OCI-LY7 (cell line): ENCODE results near the gene PEX10.

ENCODE experiments used
- EZH2phosphoT487 ChIP-seq: fragments of 200-600 bp; sonication (generic); IDR thresholded peaks from 2 replicates; pipeline ENCODE4 v1.6.1; 2018; ENCODE audit warnings: low read depth, borderline replicate concordance, mild to moderate bottlenecking, mixed run types, antibody characterized with exemption, low read length, moderate library complexity, mixed read lengths
- TF ChIP-seq, protein P1 (sequence below): fragments of 200-600 bp; sonication (generic); conservative IDR thresholded peaks from 2 replicates; pipeline ENCODE4 v1.5.1; 2014; ENCODE audit warnings: mild to moderate bottlenecking, antibody characterized with exemption, low read length, moderate library complexity, mixed read lengths

DNA sequence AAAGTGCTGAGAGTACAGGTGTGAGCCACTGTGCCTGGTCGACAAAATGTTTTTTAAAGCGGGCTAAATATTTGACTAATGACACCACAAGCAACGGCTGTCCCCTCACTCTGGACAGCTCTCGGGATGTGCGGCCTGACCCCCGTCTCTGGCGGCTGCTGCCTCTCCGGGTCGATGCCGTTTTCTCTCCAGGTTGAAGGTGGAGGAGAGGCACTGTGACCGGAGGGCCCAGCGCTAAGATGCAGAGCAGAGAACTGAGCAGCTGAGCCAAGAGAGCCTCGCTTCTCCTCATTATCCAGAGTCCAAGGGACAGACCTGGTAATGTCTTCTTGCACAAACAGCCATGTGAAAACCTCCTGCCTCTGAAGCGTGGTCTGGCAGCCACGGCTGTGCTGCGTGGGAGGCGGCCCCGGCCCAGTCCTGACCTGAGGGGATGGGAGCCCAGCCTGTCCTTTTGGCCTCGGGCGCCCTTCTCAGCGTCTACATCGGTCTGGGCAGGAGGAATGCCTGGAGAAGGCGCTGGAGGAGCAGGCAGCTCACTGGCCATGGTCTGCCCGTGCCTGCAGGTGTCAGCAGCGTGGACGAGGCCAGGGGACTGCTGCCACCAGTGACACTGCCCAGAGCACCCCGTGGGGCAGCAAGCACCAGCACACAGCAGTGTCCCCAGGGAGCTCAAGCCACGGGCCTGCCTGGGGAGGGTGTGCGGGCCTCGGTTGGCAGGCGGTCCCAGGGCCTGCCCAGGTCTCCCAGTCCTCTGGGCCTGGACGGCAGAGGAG lies 31.4 kb downstream of the PEX10 start:
- TF ChIP-seq, protein P1, sequence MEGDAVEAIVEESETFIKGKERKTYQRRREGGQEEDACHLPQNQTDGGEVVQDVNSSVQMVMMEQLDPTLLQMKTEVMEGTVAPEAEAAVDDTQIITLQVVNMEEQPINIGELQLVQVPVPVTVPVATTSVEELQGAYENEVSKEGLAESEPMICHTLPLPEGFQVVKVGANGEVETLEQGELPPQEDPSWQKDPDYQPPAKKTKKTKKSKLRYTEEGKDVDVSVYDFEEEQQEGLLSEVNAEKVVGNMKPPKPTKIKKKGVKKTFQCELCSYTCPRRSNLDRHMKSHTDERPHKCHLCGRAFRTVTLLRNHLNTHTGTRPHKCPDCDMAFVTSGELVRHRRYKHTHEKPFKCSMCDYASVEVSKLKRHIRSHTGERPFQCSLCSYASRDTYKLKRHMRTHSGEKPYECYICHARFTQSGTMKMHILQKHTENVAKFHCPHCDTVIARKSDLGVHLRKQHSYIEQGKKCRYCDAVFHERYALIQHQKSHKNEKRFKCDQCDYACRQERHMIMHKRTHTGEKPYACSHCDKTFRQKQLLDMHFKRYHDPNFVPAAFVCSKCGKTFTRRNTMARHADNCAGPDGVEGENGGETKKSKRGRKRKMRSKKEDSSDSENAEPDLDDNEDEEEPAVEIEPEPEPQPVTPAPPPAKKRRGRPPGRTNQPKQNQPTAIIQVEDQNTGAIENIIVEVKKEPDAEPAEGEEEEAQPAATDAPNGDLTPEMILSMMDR = no peak
- no peak for TF ChIP-seq EZH2phosphoT487
